ENCODE data around the gene CTXND1. TPM values are rescaled to one million over a fixed set of nuclear protein-coding genes. Genes with fewer than 3 reads are reported as not detected.

The CTXND1 gene
- total and polyA plus RNA-seq, 2 experiments from 2014 or later = not detected

DNA sequence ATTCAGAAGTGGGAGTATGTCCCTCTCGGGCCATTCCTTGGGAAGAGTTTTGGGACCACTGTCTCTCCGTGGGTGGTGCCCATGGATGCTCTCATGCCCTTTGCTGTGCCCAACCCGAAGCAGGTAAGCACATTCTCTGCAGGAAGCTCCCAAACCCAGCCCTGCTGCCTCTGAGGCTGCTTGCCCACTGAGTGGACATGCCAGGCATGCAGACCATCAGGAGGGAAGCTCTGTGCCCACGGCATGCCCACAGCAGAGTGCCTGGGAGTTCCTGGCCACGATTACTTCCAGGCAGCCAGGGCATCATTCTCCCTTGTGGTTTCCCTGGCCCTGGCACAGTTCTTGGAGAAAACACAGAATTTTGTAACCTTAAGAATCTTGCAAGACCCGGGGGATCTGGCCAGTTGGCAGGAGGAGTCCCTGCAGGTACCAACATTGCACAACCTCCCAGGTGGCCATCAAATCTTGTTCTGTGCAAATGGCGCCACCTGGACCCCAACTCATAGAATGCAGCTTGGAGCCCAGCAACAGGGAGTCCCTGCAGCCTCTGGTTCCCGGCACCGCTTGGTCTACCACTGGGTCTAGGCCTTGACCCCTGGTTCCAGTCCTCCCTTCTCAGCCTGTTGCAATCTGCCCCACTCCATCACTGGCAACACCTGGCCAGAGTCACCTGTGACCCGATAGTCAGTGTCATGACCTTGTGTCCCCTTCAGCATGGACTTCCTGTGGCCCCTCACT is 78.8 kb downstream of the CTXND1 start:
- 75 to 81% methylated on average over 9 to 10 of the region's 10 CpGs for WGBS, 2 experiments (ENCODE audit: low coverage in 1 of 2, low lambda C conversion rate in 2 of 2, missing lambda C conversion rate in 2 of 2)
- Histone ChIP-seq H3K9me2 (ENCODE audit: insufficient read depth) (no peaks in the 10 kb centered on the region), H3K4me2 (ENCODE audit: unreplicated experiment) (no peak overlapping the region), H3K27me3 (replicated peaks; ENCODE audit: insufficient read depth) (no peaks in the 10 kb centered on the region), H3K4me3 (no peak overlapping the region), H3K4me1 (ENCODE audit: insufficient read depth) (peaks cover 17% of the 10 kb centered on the region), H3K9ac (no peak overlapping the region), H3K36me3 (ENCODE audit: low read depth) (no peaks in the 10 kb centered on the region), H3K9me3 (ENCODE audit: low read depth) (no peaks in the 10 kb centered on the region), H3F3A (ENCODE audit: insufficient read depth) (peaks cover 22% of the 10 kb centered on the region; the same call in 1 of the 2 replicates), H2AFZ (no peak overlapping the region), H4K20me1 (ENCODE audit: insufficient read depth) (no peaks in the 10 kb centered on the region), H3K79me2 (ENCODE audit: insufficient read depth) (no peaks in the 10 kb centered on the region), H3K27ac (no peak overlapping the region)
- DNase-seq = peak; percentile 65
- in situ Hi-C loops (cut with MboI) = no loop called here
- TF ChIP-seq EZH2 (IDR thresholded peaks at IDR 0.05; ENCODE audit: insufficient read depth, poor library complexity, severe bottlenecking) (no peak), EZH2phosphoT487 (IDR thresholded peaks at IDR 0.05; ENCODE audit: insufficient read depth, low read depth) (no peak)

DNA sequence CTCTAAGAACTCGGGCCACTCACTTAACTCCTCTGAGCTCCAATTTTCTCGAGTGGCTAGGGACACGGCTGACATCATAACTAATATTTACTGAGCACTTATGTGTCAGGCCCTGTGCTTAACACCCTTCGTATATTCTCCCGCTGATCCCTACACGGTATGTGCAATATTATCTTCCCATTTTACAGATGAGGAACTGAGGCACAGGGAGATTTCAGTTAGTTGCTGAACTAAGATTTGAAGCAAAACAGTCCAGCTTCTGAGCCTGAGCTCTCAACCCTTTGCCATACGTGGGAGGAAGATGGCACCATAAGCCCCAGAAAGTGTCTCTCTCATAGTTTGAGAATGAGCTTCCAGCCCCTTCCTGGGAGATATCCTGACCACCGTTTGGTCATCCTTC is 79.6 kb downstream of the CTXND1 start:
- Histone ChIP-seq H3K4me3 (no peak overlapping the region), H3F3A (ENCODE audit: insufficient read depth) (peaks cover 14% of the 10 kb centered on the region; the same call in 1 of the 2 replicates), H3K9me2 (ENCODE audit: insufficient read depth) (no peaks in the 10 kb centered on the region), H3K4me2 (ENCODE audit: unreplicated experiment) (no peak overlapping the region), H3K27me3 (replicated peaks; ENCODE audit: insufficient read depth) (no peaks in the 10 kb centered on the region), H3K79me2 (ENCODE audit: insufficient read depth) (no peaks in the 10 kb centered on the region), H3K27ac (no peak overlapping the region), H2AFZ (no peak overlapping the region), H3K9me3 (ENCODE audit: low read depth) (no peaks in the 10 kb centered on the region), H4K20me1 (ENCODE audit: insufficient read depth) (no peaks in the 10 kb centered on the region), H3K36me3 (ENCODE audit: low read depth) (no peaks in the 10 kb centered on the region), H3K4me1 (ENCODE audit: insufficient read depth) (peaks cover 15% of the 10 kb centered on the region), H3K9ac (no peak overlapping the region)
- DNase-seq = no peak
- TF ChIP-seq EZH2 (IDR thresholded peaks at IDR 0.05; ENCODE audit: insufficient read depth, poor library complexity, severe bottlenecking) = no peak
- no peak for TF ChIP-seq EZH2phosphoT487 (IDR thresholded peaks at IDR 0.05; ENCODE audit: insufficient read depth, low read depth)
- WGBS, 2 experiments (ENCODE audit: low coverage in 1 of 2, low lambda C conversion rate in 2 of 2, missing lambda C conversion rate in 2 of 2) = 82 to 85% methylated on average over 8 of the region's 8 CpGs
- in situ Hi-C loops (cut with MboI) = no loop called here

DNA sequence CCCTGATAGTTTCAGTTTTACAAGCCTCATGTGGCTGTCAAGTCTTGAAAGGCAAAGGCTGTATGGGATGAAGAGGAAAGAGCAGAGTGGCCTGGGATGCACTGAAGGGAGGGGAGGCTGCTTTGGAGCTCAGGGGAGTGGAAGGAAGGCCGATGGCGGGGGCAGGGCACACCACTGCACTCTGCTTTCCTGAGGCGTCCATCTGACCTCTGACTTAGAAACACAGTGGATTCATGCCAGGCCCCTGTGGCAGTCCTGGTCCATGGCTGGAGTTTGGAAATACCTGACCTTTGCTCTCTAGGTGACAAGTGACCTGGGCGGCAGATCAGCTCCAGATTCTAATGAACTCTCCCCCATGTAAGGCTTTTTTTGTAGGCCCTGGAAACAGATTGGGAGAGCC is 80.2 kb downstream of the CTXND1 start:
- no peaks in the 10 kb centered on the region for H3K9me2 ChIP-seq (ENCODE audit: insufficient read depth)
- H3K9ac ChIP-seq = no peak overlapping the region
- no peak overlapping the region for H3K27ac ChIP-seq
- H2AFZ ChIP-seq = no peak overlapping the region
- H3K4me2 ChIP-seq (ENCODE audit: unreplicated experiment) = no peak overlapping the region
- H3F3A ChIP-seq (ENCODE audit: insufficient read depth) = peaks cover 13% of the 10 kb centered on the region; the same call in 1 of the 2 replicates
- WGBS, 2 experiments (ENCODE audit: low coverage in 1 of 2, low lambda C conversion rate in 2 of 2, missing lambda C conversion rate in 2 of 2) = 95 to 100% methylated on average over 3 to 4 of the region's 4 CpGs
- peaks cover 13% of the 10 kb centered on the region for H3K4me1 ChIP-seq (ENCODE audit: insufficient read depth)
- no peak for DNase-seq
- TF ChIP-seq EZH2 (IDR thresholded peaks at IDR 0.05; ENCODE audit: insufficient read depth, poor library complexity, severe bottlenecking) = no peak
- no peak for TF ChIP-seq EZH2phosphoT487 (IDR thresholded peaks at IDR 0.05; ENCODE audit: insufficient read depth, low read depth)
- H3K79me2 ChIP-seq (ENCODE audit: insufficient read depth) = no peaks in the 10 kb centered on the region
- no peaks in the 10 kb centered on the region for H3K27me3 ChIP-seq (replicated peaks; ENCODE audit: insufficient read depth)
- H3K9me3 ChIP-seq (ENCODE audit: low read depth) = no peaks in the 10 kb centered on the region
- no peaks in the 10 kb centered on the region for H3K36me3 ChIP-seq (ENCODE audit: low read depth)
- H4K20me1 ChIP-seq (ENCODE audit: insufficient read depth) = no peaks in the 10 kb centered on the region
- H3K4me3 ChIP-seq = no peak overlapping the region
- in situ Hi-C loops (cut with MboI) = no loop called here

DNA sequence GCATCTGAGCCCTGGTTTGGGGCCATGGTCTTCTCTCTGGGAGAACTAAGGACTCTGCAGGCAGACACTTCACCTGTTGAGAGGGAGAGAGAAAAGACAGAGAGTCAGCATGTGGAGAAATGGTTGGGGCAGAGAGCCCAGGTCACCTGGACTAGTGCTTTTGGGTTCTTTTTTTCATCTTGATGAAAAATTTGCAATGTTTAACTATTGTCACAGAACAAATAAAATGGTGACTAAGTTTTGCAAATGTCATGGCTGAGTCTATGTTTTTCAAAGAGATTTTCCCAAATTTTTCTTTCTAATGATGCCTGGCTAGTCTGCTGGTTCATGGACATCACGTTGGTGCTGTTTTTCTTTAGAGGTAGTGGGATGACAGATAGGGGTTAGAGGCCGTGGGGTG is 81.4 kb downstream of the CTXND1 start:
- H2AFZ ChIP-seq = no peak overlapping the region
- in situ Hi-C loops (cut with MboI) = no loop called here
- peaks cover 13% of the 10 kb centered on the region for H3K4me1 ChIP-seq (ENCODE audit: insufficient read depth)
- peaks cover 13% of the 10 kb centered on the region; the same call in 1 of the 2 replicates for H3F3A ChIP-seq (ENCODE audit: insufficient read depth)
- no peaks in the 10 kb centered on the region for H3K9me3 ChIP-seq (ENCODE audit: low read depth)
- no peaks in the 10 kb centered on the region for H3K79me2 ChIP-seq (ENCODE audit: insufficient read depth)
- no peak overlapping the region for H3K9ac ChIP-seq
- H4K20me1 ChIP-seq (ENCODE audit: insufficient read depth) = no peaks in the 10 kb centered on the region
- no peak overlapping the region for H3K27ac ChIP-seq
- TF ChIP-seq EZH2 (IDR thresholded peaks at IDR 0.05; ENCODE audit: insufficient read depth, poor library complexity, severe bottlenecking) (no peak), EZH2phosphoT487 (IDR thresholded peaks at IDR 0.05; ENCODE audit: insufficient read depth, low read depth) (no peak)
- H3K27me3 ChIP-seq (replicated peaks; ENCODE audit: insufficient read depth) = no peaks in the 10 kb centered on the region
- DNase-seq = no peak
- H3K4me2 ChIP-seq (ENCODE audit: unreplicated experiment) = no peak overlapping the region
- WGBS, 2 experiments (ENCODE audit: low coverage in 1 of 2, low lambda C conversion rate in 2 of 2, missing lambda C conversion rate in 2 of 2) = 90 to 94% methylated on average over 2 of the region's 2 CpGs
- no peaks in the 10 kb centered on the region for H3K9me2 ChIP-seq (ENCODE audit: insufficient read depth)
- no peaks in the 10 kb centered on the region for H3K36me3 ChIP-seq (ENCODE audit: low read depth)
- no peak overlapping the region for H3K4me3 ChIP-seq

Measured in GM23248 (cell line).